ENCODE results near the gene CALML5.

The CALML5 gene

DNA sequence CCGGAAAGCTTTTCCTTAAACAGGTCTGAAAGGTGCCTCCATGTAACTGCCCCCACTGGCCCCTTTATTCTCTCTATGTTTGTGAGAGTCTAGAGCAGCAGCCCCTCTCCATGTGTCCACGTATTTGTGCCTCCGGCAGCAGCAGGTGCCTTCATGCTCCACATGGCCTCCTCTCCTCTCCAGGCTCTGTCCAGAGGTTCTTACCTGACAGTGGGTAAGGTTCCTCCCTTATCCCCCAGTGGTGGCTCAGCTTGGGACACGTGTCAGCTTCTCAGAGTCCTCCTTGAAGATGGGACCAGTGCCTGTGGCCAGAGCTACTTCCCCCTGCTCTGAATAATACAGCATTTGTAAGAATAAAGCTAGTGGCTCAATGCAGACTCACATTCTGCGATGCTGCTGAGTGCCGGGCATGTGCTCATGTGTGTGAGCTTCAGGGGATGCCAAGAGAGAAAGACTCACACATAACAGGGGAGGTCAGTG lies 33.3 kb upstream of the CALML5 start:
- DNase-seq, result no peak

DNA sequence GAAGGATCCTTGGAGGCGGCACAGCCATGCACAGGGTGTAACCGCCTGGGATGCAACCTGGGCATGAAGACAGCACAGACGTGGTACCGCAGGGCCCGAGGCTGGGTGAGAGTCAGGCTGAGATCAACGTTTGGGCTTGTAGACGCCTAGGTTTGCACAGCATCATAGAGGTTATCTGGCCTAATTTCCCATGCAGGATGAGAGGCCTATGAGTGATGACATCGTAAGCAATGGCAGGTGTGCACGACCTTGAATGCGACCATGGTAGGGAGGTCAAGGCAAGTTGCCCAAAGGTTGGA lies 32.9 kb upstream of the CALML5 start:
- no peak for DNase-seq

DNA sequence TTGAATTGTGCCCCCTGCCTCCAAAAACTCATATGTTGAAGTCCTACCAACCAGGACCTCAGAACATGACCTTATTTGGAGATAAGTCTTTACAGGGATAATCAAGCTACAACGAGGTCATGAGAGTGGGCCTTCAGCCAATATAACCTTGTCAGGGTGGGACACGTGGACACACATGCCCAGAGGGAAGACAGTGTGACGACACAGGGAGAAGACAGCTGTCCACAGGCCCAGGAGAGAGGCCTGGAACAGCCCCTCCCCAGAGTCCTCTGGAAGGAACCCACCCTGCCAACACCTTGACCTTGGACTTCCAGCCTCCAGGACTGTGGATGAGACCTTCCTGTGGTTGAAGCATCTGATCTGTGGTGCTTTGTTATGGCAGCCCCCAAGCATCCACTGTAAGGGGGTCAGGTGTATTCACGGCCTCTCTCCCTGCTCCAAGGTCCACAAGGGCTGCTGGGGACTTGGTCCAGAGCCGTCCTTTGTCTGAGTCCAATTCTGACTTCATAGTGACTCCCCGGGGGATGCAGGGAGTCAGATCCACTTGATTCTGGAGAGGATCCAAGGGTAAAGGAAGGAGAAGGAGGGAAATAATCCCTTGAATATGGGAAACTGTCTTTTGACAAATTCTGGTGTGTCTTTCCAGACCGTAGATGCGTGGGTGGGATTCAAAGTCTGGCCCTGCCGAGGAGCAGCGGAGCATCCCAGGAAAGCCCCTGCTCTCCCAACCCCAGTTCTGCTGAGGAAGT lies 32.4 kb upstream of the CALML5 start:
- DNase-seq, result no peak

DNA sequence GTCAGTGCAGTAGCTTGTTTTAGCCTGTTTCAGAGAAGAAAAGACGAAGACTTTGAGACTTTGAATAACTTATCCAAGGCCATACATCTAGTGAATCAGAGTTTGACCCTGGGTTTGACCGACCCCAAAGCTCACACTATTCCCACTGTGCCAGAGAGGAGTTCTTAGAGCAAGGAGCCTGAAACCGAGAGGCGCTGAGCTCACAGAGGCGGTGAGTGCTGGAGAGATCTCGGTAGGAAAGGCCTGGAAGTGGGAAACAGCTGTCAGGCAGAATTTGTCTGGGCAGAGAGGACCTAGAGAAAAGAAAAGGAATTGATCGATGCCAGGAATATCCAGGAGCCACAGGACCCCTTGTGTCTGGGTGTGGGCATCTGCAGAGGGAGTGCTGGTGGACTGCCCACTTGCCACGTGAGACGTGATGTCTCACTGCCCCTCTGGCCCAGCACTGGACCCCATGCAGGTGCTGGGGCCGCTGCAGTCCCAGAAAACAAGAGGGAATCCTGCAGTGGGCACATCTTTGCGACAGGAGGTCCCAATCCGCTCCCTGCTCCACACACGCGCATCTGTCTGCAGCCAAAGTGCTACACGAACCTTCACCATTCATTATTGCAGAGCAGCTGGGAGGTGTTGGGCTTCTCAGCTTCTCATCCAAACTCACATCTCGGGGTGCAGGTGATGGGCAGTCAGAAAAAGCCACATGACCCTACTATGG lies 31.6 kb upstream of the CALML5 start:
- DNase-seq, result no peak

DNA sequence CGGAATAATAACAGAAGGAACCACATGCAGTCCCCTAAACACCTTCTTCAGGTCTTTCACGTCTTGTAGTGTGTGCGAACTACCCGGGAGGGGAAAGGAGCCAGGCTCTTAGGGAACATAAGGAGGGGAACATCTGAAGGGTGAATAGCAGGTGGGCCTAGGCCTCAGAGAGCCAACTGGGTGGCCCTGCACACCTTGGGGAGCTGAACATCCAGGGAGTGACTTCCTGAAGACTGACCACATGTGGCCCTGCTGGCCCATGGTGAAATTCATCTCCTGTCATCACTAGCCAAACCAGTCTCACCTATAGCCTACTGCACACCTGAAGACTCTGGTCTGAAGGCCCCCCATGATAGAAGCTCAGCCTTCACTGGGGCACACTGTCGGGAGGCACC lies 31.0 kb upstream of the CALML5 start:
- no peak for DNase-seq

DNA sequence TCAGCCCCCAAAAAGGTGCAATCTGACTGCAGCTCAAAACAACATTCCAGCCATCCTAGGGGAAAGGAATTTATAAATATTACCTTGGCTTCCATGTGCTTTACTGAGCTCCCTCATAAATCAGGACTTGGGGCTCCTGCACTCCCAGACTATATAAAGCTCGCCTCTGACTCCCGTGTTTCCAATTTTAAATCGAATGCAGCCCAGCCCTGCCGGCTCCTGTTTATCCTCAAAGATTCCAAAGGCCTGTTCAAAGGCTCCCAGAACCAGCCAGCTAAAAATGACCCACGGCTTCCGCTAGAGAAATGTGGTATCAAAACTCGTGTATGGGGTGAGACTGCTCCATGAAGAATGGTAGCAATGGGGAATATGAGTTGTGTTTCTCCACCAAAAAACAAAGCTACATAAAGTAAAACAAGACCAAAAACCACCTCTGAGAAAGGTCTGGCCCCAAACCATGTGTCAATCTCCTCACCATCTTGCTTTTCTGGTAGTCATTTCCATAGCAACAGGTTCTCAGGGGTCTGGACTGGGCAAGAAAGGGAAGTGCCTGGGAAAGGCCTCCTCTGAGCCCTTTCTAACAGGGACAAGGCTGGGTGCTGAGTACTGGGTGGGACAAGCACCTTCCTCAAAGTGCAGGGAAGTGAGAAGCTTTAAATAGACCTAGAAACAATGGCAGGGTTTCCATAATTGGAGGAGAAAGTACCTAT lies 30.5 kb upstream of the CALML5 start:
- DNase-seq, result no peak

DNA sequence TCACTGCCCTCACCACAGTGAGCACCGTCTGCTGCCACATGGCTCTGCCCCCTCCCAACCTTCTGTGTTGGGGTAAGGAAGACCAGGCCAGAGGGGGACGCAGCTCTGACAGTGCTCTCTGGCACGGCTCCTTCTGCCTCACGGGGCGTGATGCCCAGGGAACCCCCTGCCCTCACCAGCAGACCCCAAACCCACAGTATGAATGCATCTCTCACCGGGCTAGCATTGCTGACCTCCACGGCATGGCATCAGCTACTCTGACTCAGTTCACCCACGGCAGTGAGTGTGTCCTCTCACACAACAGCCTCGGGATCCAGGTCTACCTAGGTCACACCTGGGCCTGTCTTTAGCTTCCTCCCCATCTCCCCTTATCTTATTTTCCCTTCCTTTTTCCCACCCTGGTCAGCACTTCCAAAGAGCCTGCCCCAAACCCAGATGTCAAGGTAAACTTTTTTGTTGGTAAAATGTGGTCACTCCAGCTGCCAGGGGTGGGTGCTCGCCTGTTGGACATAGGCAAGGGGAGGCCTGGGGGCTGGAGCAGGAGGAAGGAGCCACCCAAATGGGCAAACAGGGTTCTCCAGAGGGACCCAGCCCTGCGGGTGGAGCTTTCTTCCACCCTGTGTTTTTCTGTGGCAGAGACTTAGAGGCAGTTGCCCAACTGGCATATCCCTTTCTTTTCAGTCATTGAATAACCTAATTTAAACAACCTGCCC lies 29.8 kb upstream of the CALML5 start:
- no peak for DNase-seq

DNA sequence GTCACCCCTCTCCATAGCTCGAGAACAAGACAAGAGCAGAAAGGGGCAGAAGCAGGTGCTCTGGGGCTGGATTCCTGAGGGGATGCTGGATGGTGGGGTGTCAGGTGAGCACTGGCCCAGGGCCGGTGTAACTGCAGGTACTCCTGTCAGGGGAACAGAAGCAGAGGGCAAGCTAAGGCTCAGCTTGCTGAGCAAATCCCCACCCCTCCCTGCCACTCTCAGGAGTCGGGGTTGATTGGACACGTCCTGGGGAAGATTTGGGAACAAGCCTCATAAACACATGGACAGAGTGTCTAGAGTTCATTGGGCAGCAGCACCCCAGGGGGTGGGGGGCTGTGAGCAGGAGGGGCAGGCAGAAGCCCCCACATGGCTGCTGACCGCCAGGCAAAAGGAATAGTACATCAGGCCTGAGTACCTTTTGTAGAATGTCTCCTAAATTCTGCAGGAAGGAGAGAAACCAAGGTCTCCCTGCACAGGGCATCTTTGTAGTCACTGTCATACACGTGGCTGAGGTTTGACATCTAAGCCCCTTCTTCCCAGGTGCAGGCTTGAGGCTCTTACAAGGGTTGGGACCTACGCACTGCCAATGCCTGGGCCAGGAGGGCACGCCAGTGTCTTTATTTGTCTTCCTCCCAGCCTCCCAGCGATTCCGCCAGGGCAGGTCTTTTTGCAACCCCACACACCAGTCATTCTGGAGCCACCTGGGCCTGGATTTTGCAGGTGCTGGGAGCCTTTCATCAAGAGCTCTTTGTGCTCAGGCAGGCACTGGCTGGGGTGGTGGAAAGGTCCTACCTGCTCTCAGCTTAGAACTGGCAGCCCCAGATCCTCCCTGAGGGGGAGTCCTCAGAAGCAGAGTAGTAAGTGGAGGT lies 28.2 kb upstream of the CALML5 start:
- DNase-seq, result no peak

DNA sequence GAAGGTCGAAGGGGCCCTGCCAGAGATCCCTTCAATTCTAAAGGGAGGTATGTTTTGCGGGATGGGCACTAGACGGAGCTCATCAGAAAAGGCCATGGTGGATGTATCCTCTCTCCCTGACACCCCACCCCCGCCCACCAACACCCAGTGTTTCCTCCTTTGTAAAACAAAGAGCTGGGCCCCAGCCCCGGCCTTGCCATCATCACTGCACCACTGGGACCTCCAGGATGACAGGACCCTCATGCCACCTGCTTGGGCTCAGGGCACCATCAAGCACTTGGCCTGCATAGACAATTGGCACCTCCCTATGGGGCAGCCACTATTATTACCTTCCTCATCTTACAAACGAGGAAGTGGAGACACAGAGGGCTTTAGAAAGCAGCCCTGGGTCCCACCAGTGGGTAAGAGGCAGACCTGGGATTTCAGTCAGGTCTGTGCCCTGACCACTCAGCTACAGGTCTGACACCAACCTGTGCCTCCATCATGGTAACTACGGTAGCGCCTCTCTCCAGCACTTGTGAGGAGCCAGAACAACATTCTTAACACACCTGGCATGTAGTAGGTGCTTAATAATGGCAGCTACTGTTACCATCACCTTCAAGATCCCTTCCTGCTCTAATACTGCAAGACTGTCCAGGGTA lies 27.4 kb upstream of the CALML5 start:
- DNase-seq, result no peak

DNA sequence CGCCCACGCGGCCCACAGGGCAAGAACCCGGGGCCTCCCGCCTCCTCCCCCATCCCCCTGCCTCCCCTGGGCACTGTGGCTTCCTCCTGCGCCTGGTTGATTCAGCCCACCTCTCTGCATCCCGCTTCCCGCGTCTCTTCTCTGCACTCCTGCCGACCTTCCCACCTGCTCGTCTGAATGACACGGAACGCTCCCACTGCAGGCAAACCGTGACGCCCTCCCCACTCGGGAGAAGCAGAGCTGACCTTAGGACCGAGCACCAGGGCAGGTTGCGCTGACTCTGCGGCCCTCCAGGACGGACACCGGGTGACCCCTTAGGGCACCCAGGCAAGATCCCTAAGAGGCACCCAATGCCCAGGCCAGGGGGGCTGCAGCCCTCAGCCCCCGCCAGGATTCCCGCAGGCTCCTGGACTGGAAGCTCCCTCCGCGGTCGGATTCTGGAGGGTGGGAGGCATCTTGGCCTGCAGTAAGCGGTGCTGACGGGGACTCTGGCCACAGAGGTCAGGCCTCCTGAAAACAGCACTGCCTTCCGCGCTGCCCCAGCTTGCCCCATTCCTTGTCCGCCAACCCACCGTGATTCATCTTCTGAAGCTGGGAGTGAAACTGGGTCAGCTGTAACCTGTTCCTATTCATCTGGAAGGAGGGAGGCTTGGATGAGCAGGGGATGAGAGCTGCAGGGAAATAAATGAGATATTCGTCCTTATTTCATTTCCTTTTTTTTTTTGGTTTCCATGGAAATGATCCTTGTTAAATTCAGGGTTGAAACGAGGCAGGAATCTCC lies 26.4 kb upstream of the CALML5 start:
- DNase-seq, result no peak

DNA sequence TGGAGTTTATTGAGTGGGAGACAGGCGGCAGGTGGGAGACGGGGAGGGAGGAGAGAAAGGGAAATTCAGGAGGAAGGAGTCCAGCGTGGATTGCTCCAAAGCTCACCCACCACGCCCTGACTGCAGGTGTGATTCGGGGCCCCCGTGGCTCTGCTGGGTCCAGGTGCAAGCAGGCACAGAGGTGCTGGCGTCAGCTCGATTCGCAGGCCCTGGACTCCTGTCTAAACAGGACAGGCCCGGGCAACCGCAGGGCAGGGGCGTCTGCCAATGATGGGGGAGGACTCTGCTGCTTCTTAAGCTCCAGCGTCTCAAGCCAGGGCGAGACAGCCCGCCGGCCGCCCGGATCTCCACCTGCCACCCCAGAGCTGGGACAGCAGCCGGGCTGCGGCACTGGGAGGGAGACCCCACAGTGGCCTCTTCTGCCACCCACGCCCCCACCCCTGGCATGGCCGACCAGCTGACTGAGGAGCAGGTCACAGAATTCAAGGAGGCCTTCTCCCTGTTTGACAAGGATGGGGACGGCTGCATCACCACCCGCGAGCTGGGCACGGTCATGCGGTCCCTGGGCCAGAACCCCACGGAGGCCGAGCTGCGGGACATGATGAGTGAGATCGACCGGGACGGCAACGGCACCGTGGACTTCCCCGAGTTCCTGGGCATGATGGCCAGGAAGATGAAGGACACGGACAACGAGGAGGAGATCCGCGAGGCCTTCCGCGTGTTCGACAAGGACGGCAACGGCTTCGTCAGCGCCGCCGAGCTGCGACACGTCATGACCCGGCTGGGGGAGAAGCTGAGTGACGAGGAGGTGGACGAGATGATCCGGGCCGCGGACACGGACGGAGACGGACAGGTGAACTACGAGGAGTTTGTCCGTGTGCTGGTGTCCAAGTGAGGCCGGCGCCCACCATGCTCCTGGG lies 25.5 kb upstream of the CALML5 start, which contains the start of gene CALML3:
Gene CALML3 (plus strand): TSS at position 321 of the 920 bp plus-strand sequence. CDS start 125 bp downstream, at position 446.
- DNase-seq, result no peak

DNA sequence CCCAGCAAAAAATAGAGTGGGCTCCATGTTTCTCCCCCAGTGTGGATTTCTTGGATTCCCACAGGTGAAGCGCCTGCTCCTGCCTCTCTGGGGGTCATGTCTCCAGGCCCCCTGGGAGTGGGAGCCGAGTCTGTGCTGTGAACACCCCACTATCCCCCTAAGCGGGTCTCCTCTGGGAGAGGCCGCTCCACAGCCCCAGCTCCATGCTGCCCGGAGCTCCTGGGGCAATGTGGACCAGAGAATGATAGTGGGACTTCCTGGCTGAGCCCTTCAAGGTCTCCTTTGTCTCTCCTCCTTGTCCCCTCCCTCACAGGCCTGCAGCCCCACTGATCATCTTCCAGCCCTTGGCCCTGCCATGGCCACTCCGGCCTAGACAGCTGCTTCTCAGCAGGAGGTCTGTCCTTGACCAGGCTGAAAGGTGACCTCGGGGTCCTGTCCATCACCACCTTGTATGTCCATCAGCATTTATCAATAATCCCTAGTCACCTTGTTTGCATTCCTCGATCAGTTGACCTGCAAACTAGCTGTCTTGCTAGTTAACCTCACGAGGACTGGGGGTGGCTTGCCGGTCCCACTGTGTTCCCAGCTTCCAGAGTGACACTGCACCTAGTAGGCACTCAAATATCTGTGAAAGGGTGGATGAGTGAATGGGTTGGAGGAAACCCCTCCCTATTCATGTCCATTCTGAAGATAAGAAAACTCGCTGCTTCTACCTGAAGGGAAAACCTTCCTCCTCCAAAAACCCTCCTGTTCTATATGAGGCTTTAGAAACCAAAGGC lies 24.6 kb upstream of the CALML5 start:
- no peak for DNase-seq

DNA sequence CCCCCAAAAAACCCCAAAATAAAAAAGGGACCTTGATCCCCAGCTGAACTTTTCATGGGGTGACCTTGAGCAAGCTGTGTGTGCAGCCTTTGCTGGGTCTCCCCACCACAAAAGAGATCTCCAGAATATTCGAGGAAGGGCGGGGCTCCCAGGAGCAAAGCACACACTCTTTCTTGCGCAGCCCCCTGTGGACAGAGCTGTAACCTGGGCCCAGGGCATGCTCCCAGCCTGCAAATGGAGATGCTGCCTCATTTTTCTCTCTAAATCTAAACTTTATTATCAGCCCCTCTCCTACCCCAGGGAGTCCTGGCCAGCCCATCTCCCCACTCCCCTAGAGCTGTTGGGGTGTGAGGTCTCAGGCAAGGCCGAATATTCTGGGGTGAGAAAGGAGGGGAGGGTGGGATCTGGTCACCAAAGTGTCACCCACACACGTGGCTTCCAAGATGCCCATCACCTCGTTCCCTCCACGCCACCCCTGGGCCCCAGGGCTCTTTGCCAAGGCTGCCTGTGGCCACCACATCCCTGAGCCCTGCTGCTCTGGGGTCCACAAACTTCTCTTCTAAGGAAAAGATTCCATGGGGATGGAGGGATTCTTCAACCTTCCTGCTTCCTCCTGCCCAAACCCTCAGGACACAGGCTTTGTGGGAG lies 23.7 kb upstream of the CALML5 start:
- DNase-seq, result no peak

DNA sequence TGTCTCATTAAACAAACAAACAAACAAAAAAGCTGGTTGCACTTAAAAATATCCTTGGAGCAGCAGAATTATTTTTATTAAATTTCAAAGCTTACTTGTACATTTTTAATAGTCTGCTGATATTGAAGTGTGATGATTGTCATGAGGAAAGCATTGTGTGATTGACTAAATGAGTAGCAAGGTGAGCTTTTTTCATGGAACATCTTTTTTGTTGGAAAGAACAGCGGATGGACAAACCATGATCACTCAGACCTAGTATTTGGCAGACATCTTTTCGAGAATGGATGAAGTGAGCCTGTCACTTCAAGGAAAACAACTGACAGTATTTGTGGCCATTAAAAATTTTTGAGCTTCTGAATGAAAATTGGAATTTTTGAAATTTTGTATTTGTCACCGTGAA lies 19.7 kb upstream of the CALML5 start:
- no peak for DNase-seq

DNA sequence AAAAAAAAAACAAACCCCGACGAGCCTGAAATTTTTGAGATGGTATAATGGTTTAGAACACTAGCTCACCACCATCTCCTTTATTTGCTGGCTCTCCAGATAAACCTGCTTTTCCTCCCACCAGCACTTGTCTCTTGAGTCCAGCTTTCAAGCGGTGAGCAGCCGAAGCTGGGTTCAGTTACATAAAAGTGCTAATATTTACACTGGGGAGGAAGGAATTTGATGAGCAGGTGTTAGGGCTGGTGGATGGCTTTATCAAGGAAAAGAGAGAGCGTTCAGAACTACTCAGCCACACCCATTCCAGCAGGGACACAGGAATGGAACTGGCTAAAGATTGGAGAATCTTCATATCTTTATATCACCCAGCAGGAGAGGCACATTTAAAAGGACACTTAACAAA lies 18.8 kb upstream of the CALML5 start:
- DNase-seq, result no peak

DNA sequence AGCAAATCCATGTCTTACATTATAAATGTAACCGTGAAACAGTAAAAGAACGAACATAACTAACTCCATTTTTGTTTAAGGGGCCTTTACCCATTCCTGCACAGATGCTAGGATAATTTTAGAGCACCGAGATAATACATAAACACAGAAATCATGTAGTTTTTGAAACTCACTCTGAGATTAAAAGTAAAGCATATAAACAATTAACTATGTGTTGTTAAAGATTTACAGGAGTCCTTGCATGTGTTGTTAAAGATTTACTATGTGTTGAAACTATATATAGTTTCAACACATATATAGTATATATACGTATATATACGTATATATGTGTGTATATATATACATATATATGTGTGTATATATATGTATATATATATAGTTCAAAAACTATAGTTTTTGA lies 18.2 kb upstream of the CALML5 start:
- no peak for DNase-seq

DNA sequence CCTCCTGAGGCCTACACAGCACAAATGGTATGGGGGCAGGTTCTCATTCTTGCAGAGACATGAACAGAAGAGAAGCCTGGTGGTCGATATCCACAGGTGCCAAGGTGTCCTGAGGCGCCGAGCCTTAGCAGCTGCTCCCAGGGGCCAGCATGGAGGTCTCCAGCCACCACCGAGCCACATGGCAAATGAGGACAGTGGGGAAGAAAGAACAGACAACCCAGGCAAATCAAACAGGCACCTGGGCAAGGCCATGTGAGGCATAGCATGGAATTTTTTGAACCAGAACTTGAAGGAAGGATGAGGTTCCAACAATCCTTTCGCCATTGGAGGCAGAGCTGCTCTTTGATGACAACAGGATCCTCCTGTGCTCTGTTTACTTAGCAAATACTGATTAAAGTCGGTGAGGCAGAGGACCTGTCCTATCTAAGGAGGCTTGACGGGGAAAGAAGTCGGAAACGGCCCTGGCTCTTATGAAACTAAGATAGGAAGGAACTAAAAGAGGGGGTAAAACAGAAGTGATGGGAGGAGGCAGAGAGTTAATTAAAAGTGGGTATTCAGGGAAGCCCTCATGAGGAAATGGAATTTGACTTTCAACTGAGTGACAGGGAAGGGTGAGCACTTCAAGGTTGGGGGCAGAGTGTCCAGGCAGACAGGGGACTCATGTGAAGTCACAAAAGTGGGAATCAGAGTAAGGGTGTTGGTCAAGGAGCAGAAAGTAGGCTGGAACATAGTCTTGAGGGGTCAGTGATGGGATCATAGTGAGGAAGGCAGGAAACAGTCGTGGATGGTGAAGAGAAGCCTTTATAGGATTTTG lies 16.8 kb upstream of the CALML5 start:
- no peak for DNase-seq

Measured in stimulated activated CD4-positive, alpha-beta T cell treated with anti-CD3 and anti-CD28 coated beads, Interleukin-4, amount 100 ng/mL, for 1 hour (primary cell).